CD4-positive, alpha-beta T cell treated with Interleukin-2 at 100 ng/mL for 4 hours (primary cell): Measurements from ENCODE around the gene JMJD8.

Source experiments
- DNase-seq: peaks from one replicate; pipeline ENCODE4 v3.0.0-alpha.2; 2020; ENCODE audit warnings: low spot score

Gene JMJD8

DNA sequence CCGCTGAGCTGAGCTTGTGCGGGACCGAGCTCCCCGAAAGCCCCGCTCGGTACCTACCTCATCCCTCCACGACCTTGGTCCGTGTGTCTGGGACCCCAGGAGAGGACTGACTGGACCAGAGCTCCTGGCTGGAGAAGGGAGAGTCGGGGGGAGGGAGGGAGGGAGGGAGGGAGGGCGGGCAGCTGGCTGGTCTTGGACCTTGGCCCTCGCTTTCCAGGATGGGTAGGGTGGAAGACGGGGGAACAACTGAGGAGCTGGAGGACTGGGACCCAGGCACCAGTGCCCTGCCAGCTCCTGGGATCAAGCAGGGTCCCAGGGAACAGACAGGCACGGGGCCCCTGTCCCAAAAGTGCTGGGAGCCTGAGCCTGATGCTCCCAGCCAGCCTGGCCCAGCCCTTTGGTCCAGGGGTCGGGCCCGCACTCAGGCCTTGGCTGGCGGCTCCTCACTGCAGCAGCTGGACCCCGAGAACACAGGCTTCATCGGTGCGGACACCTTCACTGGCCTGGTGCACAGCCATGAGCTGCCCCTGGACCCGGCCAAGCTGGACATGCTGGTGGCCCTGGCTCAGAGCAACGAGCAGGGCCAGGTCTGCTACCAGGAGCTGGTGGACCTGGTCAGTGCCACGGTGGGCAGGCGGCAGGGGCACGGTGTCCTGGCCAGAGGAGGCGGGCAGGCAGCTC is 8.1 kb downstream of the JMJD8 start:
- DNase-seq: no peak

DNA sequence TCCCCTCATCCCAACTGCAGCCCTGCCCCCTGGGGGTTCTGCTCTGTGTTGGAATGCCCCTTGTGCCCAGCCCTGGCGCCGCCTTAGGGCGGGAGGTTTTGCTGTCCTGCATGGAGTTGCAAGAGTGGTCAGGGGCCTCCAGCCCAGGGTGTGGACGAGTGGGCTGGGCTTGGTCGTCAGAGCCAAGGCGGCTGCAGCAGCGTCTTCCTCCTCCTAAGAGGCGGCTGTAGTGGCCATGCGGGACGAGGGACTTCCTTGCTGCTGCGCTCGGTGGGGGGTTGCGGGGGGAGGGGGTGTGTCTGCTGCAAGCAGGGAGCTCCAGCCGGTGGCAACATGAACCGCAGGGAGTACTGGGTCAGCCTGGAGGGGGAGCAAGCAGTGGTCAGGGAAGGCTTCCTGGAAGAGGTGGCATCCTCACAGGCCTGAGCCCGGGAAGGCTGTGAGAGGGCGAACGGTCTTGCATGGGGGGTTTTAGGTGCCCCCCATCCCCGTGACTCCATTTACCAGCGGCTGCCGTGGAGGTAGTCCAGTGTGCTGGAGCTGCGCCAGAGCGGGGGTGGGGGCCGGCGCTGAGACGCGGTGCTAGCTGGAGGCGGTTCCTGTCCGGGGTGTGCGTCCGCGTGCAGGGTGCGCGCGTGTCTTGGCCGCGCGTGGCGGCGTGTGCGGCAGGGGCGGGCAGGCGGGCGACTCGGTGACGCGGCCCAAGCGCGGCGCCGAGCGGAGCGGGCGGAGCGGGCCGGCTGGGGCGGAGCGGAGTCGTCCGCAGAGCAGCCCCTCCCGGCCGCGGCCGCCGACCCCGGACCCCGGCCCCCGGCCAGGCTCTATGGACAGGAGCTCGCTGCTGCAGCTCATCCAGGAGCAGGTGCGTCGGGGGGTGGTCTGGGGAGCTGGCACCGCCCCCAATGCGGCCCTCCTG is 8.9 kb downstream of the JMJD8 start, which contains the start of gene RHBDL1:
TSS of gene RHBDL1 (plus strand) at position 704 of the 916 bp plus-strand sequence. CDS start at position 824, 120 bp downstream.
- no peak for DNase-seq

DNA sequence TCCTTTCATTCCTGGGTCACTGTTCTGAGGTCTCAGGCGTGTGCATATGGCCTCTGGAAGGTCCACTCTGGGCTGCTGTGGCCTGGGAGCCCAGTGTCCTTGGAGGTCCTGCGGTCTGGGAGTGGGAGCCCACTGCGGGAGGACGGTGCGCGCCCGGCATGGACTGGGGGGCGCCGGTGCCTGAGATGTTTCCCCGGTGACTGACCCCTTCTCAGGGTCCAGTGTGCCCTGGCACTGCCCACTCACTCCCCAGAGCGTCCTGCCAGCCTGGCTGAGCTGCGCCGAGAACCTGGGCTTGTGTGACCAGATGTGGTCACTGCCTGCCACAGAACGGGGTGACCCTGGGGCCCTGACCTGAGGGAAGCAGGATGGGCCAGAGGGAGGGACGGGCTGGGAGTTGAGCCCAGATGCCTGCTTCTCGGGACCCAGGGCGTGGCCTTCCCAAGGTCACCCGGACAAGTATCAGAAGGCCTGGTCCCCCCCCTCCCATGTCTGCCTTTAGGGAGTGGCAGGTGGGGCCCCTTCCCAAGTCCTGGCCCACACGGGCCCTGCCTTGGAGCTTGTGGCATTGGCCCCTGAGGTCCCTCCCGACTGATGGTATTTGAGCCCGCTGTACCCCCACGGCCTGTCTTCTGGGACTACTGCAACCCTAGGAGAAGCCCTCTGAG is 9.8 kb downstream of the JMJD8 start:
- DNase-seq: no peak

DNA sequence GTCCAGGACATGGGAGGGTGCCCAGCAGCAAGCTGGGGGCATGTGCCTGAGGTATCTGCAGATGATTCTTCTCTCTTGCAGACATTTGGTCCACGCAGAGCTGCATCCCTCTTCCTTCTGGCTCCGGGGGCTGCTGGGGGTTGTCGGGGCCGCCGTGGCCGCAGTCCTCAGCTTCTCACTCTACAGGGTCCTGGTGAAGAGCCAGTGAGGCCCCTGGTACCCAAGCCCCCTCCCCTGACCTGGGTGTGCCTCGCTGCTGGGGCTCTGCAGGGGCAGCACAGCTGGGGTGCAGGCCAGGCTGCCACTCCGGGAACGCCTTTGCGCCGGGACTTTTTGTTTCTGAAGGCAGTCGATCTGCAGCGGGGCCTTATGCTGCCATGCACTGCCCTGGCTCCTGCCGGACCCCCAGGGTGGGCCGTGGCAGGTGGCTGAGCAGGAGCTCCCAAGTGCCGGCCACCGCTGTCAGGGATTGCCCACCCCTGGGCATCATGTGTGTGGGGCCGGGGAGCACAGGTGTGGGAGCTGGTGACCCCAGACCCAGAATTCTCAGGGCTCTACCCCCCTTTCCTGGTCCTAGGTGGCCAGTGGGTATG is 10.6 kb downstream of the JMJD8 start:
- DNase-seq: no peak

DNA sequence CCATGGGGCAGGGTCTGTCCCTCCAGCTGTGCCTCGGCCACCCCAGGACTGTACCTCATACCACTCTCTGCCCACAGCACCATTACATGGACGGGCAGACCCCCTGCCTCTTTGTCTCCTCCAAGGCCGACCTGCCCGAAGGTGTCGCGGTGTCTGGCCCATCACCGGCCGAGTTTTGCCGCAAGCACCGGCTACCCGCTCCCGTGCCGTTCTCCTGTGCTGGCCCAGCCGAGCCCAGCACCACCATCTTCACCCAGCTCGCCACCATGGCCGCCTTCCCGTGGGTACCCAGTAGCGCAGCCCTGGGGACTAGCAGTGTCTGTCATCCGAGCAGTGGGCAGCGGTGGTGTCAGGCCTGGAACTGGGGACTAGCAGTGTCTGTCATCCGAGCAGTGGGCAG is 11.3 kb downstream of the JMJD8 start:
- no peak for DNase-seq

DNA sequence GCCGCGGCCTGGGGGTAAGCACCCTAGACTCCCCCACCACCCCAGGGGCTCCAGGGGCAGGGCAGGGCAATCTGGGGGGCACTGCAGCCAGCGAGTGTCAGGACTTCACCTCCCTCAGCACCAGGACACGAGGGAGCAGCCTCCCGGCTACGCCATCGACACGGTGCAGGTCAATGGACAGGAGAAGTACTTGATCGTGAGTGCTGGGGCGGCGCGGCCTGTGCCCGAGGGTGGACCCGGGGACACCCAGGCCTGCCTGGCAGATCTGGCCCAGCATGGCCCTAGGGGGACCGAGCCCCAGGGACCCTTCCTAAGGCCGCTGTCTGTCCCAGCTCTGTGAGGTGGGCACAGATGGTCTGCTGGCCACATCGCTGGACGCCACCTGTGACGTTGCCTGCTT is 11.8 kb downstream of the JMJD8 start:
- no peak for DNase-seq

DNA sequence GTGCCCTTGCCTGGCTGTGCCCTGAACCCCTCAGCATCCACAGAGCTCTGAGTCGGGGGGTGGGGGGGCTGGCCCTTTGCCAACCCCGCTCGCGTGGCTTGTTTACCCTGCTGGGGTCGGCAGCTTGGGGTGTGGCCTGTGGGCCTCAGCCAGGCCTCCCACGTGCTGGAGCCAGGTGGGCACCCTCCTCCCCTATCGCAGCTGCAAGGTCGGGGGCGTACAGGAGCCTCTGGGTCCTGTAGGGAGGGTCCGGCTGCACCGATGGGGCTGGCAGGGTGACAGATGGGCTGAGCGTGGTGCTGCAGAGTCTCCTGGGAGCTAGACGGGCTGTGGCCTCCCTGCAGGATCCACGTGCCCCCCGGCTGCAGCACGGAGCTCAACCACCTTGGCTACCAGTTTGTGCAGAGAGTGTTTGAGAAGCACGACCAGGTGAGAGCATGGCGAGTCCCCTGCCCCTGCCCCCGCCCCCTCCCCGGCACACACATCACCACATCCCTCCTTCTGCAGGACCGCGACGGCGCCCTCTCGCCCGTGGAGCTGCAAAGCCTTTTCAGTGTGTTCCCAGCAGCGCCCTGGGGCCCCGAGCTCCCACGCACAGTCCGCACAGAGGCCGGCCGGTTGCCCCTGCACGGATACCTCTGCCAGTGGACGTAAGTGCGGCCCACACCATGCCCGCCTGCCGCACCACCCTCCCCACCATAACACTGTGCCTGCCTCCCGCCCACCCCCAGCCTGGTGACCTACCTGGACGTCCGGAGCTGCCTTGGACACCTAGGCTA is 12.6 kb downstream of the JMJD8 start:
- DNase-seq: no peak

DNA sequence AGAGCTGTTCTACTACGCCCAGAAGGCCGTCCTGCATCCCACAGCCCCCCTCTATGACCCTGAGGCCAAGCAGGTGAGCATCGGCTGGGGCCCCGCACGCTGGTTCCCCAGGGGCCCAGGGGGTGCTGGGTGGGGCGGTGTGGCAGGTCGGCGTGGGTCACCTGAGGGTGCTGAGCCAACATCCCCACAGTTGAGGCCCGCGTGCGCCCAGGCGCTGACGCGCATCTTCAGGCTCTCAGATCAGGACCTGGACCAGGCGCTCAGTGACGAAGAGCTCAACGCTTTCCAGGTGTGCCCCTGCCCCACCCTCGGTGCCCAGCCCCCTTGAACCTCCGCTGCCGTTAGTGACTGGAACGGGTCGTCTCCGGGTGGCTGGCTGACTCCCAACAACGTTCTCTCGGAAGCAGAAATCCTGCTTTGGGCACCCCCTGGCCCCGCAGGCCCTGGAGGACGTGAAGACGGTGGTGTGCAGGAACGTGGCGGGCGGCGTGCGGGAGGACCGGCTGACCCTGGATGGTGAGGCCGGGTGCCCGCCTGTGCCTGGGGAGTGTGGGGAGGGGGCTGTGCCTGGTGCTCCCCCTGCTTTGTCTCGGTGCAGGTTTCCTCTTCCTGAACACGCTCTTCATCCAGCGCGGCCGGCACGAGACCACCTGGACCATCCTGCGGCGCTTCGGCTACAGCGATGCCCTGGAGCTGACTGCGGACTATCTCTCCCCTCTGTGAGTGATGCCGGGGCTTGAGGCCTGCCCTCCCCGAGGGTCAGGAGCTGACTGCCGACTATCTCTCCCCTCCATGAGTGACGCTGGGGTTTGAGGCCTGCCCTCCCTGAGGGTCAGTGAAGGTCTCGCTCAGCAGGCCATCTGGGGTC is 13.4 kb downstream of the JMJD8 start:
- no peak for DNase-seq

DNA sequence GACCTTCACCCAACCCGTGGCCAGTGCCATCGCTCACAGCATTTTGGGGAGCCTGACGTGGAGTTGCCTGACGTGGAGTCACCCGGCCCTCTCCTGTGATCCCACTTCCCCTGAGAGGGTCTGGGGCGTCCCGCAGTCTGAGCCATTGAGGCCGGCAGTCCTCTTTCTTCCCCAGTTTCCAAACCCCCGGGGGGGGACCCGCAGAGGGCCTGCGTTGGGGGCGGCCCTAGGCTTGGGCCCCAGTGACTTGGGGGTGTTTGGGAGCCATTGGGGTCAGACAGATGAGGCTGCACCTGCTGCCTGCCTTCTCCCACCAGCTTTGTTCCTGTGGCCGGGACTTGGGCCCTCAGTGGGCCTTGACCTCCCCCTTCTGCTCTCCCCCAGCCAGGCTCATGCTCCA is 14.5 kb downstream of the JMJD8 start:
- DNase-seq: no peak

DNA sequence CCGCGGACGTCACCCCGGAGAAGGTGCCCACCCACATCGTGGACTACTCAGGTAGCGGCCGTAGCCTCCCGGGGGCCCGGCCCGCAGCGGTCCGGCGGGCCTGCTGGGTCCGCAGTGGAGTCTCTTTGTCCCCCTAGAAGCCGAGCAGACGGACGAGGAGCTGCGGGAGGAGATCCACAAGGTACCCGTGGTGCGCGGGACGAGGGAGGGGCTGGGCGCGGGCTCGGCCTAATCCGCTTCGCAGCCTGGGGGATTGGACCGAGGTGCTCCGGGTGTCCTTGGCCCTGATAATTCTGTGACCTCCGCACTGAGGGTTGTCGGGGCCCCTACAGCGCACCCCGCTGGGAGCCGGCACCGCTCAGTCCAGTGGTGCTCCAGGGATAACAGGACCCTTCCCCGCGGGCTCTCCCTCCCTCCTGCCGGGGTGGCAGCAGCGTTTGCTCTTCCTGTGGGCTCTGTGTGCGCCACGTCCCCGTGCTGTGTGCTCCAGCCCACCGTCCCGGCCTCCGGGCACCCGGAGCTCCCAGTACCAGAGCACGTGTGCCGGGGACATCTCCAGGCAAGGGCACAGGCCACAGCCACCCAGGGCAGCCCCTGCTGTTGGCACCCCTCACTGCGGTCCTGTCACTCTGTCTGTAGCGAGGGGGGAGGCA is 15.5 kb downstream of the JMJD8 start:
- no peak for DNase-seq

DNA sequence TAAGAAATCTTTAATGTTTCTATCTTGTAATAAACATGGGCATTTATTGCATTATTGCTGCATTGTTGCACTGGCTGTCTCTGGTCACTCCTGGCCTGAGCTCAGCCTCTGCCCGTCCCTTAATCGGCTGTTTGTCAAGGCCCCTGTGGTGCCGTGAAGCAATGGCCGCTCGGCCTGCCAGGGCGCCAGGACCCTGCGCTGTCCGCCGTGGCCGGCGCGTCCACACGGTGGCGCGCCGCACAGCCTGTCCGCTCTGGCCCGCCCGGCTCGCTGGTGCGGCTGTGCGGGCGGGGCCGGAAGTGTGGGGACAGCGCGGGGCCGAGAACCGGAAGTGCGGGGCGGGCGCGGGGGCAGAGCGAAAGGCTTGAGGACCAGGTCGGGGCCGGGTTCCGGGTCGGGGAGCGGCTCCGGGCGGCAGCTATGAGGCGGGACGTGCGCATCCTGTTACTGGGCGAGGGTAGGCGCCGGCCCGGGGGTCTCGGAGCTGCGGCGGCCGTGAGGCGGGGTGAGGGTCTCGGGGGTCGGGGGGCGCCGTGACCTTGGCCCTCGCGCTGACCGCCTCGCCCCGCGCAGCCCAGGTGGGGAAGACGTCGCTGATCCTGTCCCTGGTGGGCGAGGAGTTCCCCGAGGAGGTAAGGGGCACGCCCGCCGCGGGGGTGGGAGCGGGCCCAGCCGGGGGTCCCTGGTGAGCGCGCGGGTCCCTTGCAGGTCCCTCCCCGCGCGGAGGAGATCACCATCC is 16.2 kb downstream of the JMJD8 start, which contains the start of gene RHOT2:
TSS of gene RHOT2 (plus strand) at position 353 of the 739 bp plus-strand sequence. CDS start at position 421, 68 bp downstream.
- DNase-seq: peak; percentile 92

DNA sequence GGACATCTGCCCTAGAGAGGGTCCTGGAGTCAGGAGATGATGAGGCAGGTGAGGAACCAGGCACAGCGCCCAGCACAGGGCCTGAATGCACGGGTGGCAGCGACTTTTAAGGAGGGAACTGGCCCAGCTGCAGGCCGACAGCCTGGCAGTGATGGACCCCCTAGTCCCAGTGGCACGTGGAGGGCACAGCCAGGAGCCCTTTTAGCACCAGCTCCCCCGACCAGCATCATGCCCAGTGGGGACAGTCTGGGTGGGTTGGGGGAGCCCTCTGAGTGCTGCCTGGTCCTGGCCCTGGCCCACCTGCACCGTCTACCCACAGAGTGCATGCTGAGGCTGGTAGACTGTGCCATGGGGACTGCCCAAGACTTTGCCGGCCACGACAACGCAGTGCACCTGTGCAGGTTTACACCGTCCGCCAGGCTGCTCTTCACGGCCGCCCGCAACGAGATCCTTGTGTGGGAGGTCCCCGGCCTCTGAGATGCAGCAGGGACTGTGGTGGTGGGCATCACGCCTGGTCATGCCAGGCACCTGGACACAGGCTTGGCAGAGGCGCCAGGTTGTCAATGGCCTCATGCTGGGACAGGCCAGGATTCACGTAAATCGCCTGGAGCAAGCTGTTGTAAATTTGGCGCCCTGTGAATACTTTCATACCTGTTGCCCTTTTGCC is 16.9 kb downstream of the JMJD8 start:
- DNase-seq: no peak

DNA sequence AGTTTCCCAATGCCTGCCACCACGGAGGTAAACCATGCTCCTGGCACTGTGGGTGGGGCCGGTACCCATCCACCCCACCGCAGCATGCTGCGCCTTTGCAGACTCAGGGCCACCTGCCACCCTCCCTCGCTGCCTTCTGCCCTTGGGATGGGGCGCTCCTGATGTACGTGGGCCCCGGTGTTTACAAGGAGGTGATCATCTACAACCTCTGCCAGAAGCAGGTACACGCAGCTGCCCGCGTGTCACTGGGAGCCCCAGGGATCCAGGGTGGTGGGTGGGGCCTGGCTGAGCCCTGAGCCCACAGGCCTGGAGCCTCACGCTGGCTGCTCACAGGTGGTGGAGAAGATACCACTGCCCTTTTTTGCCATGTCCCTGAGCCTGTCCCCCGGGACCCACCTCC is 17.6 kb downstream of the JMJD8 start:
- DNase-seq: no peak

DNA sequence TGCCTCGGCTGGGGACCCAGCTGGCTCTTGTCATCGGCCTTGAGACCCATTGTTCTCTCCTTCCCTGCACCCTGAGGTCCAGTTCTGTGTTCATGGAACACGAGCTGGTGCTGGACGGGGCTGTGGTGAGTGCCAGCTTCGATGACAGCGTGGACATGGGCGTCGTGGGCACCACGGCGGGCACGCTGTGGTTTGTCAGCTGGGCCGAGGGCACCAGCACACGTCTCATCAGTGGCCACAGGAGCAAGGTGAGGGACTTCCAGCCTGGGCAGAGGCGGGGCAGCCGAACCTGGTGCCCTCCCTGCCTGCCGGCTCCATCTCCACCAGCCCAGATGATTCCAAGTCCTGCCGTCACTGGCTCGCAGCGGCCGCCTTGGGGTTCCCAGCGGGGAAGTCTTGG is 21.5 kb downstream of the JMJD8 start:
- DNase-seq: no peak

DNA sequence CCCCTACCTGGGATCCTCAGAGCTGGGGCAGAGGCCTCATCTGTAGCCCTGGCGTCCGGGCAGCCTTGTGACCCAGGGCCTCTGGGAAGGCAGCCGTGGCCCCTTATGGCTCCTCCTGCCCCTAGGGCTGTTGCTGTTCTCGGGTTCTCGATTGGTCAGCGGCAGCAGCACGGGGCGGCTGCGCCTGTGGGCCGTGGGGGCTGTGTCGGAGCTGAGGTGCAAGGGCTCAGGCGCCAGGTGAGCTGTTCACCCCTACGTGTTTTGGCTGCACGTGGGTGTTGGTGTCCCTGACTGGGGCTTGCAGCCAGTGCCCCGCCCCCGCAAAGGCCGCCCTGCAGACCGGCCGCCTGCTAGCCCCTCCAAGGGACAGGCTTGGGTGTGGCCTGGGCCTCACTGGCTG is 22.0 kb downstream of the JMJD8 start:
- DNase-seq: no peak

DNA sequence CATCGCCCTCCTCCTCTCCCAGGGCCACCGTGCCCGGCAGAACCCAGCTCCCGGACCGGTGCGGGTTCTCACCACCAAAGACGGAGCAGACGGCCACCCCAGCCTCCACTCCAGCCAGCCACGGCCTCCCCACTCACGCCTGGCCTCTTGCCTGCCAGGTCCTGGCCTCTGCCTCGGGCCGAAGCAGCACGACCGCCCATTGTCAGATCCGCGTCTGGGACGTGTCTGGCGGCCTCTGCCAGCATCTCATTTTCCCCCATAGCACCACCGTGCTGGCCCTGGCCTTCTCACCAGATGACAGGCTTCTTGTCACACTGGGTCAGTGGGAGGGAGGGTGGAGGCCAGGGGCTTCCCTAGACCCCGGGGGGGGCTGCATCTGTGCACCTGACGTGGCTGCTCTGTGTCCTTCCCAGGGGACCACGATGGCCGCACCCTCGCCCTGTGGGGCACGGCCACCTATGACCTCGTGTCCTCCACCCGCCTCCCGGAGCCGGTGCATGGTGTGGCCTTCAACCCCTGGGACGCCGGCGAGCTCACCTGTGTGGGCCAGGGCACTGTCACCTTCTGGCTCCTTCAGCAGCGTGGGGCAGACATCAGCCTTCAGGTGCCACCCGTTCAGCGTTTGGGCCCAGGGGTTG is 22.8 kb downstream of the JMJD8 start:
- DNase-seq: no peak

DNA sequence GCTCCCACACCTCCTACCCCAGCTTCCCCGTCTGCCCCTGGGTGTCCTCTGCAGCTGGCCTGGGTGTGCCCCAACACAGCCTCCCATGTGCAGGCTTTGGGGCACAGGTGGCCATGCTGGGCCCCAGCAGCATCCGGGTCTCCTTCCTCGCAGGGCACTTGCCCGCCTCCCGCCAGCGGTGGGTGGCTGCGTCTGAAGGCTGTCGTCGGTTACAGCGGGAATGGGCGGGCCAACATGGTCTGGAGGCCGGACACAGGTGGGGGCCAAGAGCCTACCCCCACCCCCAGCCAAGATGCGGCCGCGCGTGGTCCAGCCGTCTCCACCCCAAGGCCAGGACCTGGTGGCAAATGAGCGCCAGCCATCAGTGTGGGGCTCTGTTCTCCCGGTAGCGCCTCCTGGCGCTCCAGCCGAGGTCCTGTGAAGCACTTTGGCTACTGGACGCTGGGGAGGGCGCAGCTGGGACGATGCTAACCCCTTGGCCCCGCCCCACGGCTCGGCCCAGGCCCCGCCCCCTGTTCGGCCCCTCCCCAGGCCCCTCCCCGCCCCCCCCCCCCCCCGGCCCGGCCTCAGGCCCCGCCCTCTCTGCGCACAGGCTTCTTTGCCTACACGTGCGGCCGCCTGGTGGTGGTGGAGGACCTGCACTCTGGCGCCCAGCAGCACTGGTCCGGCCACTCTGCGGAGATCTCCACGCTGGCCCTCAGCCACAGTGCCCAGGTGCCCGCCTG is 23.5 kb downstream of the JMJD8 start:
- DNase-seq: peak; percentile 60

DNA sequence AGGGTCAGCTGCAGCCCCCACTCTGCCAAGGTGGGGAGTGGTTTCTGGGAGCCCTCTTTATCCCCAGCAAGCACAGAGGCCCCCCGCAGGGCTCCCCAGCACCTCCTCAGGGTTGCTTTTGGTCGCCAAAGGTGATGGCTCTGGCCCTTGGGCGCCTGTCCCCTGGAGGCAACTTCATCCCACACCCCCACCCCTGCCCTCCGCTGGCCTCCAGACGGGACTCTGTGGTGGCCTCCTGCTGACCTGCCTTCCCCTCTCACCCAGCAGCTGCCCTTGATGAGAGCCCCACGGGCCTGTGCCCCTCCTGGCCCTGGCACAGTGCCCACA is 24.0 kb downstream of the JMJD8 start:
- no peak for DNase-seq
